SJCRH30 (cell line): ENCODE data around the gene ESF1. TPM values are rescaled to one million over a fixed set of nuclear protein-coding genes. Genes with fewer than 3 reads are reported as not detected.

Experiments used
- DNase-seq, 2 experiments: peaks; one replicate each; pipeline ENCODE4 v3.0.0-alpha.2; 2015 to 2020
- H3K27ac ChIP-seq: fragments of 250-450 bp; sonication (Bioruptor Pico); 2 replicates; pipeline ENCODE4 v1.5.1; 2020; ENCODE audit warnings: mild to moderate bottlenecking, moderate library complexity
- H3K27me3 ChIP-seq: fragments of 250-450 bp; sonication (Bioruptor Pico); 2 replicates; pipeline ENCODE4 v1.5.1; 2020; ENCODE audit warnings: mild to moderate bottlenecking, moderate library complexity
- H3K36me3 ChIP-seq: fragments of 250-450 bp; sonication (Bioruptor Pico); 2 replicates; pipeline ENCODE4 v1.5.1; 2020; ENCODE audit warnings: mild to moderate bottlenecking, moderate library complexity
- H3K4me1 ChIP-seq: fragments of 250-450 bp; sonication (Bioruptor Pico); 2 replicates; pipeline ENCODE4 v1.5.1; 2020; ENCODE audit warnings: mild to moderate bottlenecking, moderate library complexity
- H3K4me3 ChIP-seq: fragments of 250-450 bp; sonication (Bioruptor Pico); 2 replicates; pipeline ENCODE4 v1.5.1; 2020; ENCODE audit warnings: mild to moderate bottlenecking, moderate library complexity
- H3K9me3 ChIP-seq: fragments of 250-450 bp; sonication (Bioruptor Pico); replicated peaks from 2 replicates; pipeline ENCODE4 v1.5.1; 2020; ENCODE audit warnings: mild to moderate bottlenecking, moderate library complexity
- total RNA-seq: library from RNA; depleted of rRNA; stranded (reverse); fragments of >200 nt; shearing (Covaris generic); gene quantifications from 2 replicates; pipeline ENCODE4 v1.2.3, GENCODE V29; 2014

The ESF1 gene
- total RNA-seq, 1 experiment from 2014 or later = 33.9 TPM

DNA sequence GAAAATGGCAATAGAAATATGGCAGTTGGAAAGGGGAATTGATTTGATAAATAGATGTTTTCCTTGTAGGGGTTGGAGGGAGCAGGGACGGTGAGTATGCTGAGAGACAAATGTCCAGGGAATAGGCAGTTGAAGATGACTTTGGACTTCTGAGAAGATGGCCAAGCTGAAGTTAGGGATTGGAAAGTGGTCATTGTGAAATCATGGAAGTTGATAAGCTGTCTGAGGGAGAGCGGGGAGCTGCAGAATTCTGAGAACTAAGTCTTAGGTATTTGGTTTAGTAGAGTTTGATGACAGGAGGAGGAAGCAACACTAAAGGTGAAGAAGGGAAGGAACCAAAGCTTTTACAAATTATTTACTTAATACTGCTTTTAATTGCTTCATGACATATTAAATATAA is 15.3 kb upstream of the ESF1 start:
- Histone ChIP-seq H3K27me3 (no peaks in the 10 kb centered on the region), H3K27ac (peak overlapping the region; percentile 8; the same call in 1 of the 2 replicates), H3K36me3 (peaks cover 71% of the 10 kb centered on the region), H3K9me3 (no peaks in the 10 kb centered on the region), H3K4me3 (no peak overlapping the region), H3K4me1 (peaks cover 13% of the 10 kb centered on the region)
- peak in 1 of 2 experiments; percentile 8 for DNase-seq

DNA sequence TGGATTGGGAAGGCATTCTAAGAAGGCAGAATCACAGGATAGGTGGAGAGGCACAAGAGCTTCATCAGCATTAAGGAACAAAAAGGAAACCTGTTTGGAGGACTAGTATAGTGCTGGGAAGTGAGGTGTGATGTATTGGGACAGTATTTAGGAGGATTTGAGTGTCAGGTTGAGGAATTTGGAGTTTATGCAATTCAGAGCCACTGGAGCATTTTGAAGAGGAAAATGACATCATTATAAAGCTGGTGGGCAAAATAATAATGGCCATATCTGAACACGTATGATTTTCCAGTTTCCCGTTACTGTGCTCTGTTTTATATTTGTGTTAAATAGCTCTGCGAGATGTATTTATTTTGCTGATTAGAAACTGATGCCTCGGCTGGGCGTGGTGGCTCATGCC is 14.3 kb upstream of the ESF1 start:
- no peak overlapping the region for H3K27ac ChIP-seq
- H3K27me3 ChIP-seq = no peaks in the 10 kb centered on the region
- H3K36me3 ChIP-seq = peaks cover 71% of the 10 kb centered on the region
- H3K9me3 ChIP-seq = no peaks in the 10 kb centered on the region
- no peak for DNase-seq
- peaks cover 13% of the 10 kb centered on the region for H3K4me1 ChIP-seq
- no peak overlapping the region for H3K4me3 ChIP-seq

DNA sequence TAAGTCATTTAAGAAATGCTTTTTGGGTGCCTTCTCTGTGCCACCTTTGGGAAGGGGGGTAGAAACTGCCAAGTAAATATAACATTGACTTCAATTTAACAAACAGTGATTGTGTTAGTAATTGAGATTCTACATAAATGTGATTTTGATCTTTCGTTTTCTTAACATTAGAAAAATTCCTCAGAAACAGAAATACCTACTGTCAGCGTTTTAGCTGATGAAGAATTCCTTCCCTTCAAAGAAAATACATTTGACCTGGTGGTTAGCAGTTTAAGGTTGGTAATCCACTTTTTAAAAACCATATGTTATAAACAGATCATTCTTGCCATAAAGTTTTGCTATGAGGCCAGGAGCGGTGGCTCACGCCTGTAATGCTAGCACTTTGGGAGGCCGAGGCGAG is 9.9 kb upstream of the ESF1 start:
- Histone ChIP-seq H3K27me3 (no peaks in the 10 kb centered on the region), H3K36me3 (peaks cover 79% of the 10 kb centered on the region), H3K9me3 (no peaks in the 10 kb centered on the region), H3K4me3 (no peak overlapping the region), H3K27ac (no peak overlapping the region), H3K4me1 (peaks cover under 1% of the 10 kb centered on the region)
- DNase-seq = no peak

DNA sequence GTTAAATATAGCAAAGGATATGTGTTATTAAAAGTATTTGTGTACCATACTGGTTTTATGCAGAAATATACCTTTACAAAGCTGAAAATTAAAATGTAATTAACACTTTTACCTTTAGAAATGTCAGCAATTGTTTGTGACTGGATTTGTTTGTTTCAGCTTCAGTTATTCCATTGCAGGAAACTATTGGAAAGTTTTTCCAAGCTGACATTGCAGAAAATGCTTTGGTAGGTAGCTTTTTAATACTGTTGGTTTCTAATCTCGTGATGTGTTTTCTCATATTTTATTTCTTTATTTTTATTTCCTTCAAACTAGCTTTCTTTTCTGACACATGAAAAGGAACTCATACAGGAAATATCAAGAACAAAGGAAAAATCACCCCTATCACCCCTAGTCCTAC is 8.3 kb upstream of the ESF1 start:
- H3K9me3 ChIP-seq = no peaks in the 10 kb centered on the region
- DNase-seq = no peak
- H3K4me1 ChIP-seq = no peaks in the 10 kb centered on the region
- H3K27ac ChIP-seq = no peak overlapping the region
- peaks cover 82% of the 10 kb centered on the region for H3K36me3 ChIP-seq
- H3K4me3 ChIP-seq = no peak overlapping the region
- H3K27me3 ChIP-seq = no peaks in the 10 kb centered on the region

DNA sequence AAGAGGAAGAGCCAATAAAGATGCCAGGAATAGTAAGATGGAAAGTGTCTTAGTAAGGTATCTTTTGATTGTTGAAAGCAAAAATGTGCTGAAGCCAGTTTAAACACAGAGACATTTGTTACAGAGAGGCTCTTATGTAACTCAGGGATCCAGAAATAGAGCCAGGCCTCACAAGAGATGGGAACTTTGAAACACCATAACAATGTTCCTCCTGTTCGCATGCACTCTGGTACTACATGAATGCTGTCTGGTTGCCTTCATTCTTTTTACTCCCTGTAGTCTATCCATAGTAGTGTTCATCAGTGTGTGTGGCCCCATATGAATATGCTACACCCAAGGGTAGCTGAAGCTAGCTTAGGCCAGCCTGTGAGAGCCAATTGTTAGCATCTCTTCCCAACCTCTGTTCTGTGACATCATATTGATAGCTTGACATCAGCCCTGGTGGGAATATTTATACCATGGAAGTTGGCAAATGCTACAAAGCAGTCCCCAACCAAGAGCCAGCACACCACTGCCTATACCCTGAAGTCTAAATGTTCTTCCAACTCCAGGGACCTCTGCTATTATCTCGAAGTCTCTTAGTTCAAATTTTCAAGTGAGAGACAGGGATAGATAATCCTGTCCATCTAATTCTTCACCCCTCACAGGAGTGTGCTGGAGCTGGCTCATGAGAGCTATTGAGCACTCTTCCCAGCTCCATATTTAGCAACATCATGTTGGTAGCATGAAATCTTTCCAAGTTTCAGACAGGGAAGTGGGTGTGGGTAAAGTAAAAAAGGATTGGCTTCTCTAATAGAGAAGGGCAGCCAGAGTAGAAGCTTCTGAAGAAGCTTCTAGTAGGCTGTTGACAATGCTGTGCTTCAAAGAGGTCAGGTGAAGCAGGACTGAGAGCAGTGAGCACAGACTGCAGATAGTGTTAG is 7.1 kb upstream of the ESF1 start:
- no peak overlapping the region for H3K27ac ChIP-seq
- no peaks in the 10 kb centered on the region for H3K4me1 ChIP-seq
- H3K4me3 ChIP-seq = no peak overlapping the region
- peaks cover 76% of the 10 kb centered on the region for H3K36me3 ChIP-seq
- no peaks in the 10 kb centered on the region for H3K9me3 ChIP-seq
- H3K27me3 ChIP-seq = no peaks in the 10 kb centered on the region
- DNase-seq = no peak

- Histone ChIP-seq H3K36me3 (peaks cover 71% of the 10 kb centered on the region), H3K27ac (no peak overlapping the region), H3K9me3 (no peaks in the 10 kb centered on the region), H3K4me3 (no peak overlapping the region), H3K4me1 (no peaks in the 10 kb centered on the region), H3K27me3 (no peaks in the 10 kb centered on the region)
- DNase-seq = no peak
These were observed 6.0 kb upstream of the ESF1 start for GRCh38 chr20:13790708-13791107.

DNA sequence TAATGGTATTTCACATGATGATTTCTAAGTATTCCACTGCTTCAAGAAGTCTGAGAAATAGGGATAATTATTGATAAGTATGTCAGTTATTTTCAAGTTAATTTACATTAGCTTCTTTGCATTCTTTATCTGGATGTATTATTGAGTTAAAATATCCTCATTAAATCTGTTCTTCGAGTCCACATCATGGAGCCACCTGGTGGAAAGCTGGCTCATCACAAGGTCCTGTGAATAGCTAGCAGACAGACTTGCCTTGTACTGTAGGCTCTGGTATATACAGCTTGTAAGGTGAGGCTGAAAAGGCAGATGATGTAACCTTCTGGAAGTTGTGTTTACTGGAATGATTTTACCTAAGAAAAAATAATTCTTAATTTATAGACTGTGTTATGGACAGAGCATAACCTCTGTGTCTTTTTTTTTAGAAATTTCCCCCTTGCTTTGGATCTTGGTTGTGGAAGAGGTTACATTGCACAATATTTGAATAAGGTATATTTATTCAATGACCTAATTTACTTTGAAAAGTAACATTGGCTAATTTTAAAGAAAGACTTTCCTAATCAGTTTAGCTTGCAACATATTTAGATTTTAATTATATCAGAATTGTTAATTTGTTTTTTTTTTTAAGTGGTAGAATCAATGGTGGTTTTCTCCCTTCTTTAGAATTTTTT is 3.6 kb upstream of the ESF1 start:
- DNase-seq = peak; percentile 44 to 60

DNA sequence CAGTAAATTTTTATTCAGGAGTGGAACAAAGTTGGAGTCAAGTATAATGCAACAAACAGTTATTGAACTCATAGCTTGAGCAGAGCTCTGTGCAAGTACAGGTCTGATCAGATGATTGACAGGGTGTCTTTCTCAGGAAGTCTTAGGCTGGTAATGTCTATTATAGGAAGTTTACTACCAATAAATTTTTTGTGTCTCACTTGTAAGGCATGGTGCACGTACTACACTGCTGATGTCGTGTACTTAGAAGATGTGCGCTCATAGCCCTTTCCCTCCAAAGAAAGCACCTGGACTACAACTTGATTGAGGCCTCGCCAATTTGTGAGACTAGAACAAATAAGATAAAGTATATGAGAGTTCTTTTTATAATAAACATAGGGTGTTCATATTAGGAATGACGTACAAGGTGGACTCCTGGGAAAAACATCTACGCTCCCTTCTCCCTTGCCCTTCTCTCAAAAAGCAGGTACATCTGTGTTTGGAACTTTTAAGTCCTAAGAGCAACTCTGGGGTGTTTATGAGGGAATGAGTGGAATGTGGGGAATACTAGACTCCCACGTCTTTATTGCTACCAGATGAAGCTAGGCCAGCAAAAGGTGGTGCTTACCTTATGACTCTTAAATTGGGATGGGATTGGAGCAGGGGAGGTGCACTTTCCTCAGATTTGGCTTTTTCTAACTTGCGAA is 1.6 kb upstream of the ESF1 start:
- H3K27ac ChIP-seq = no peak overlapping the region
- H3K9me3 ChIP-seq = no peaks in the 10 kb centered on the region
- peaks cover 43% of the 10 kb centered on the region for H3K36me3 ChIP-seq
- H3K27me3 ChIP-seq = no peaks in the 10 kb centered on the region
- no peak for DNase-seq
- H3K4me1 ChIP-seq = no peaks in the 10 kb centered on the region
- peak overlapping the region; percentile 69 for H3K4me3 ChIP-seq

More for the DNA sequence above, 3.6 kb upstream of the ESF1 start:
- no peak overlapping the region for H3K4me3 ChIP-seq
- H3K4me1 ChIP-seq = no peaks in the 10 kb centered on the region
- no peak overlapping the region for H3K27ac ChIP-seq
- no peaks in the 10 kb centered on the region for H3K27me3 ChIP-seq
- peaks cover 47% of the 10 kb centered on the region for H3K36me3 ChIP-seq
- H3K9me3 ChIP-seq = no peaks in the 10 kb centered on the region

- H3K9me3 ChIP-seq = no peaks in the 10 kb centered on the region
- H3K36me3 ChIP-seq = peaks cover 30% of the 10 kb centered on the region
- H3K27me3 ChIP-seq = no peaks in the 10 kb centered on the region
- peak overlapping the region; percentile 69 for H3K4me3 ChIP-seq
- no peaks in the 10 kb centered on the region for H3K4me1 ChIP-seq
- peak overlapping the region; percentile 44; the same call in 1 of the 2 replicates for H3K27ac ChIP-seq
- DNase-seq = no peak
These were observed 337 bp downstream of the ESF1 start for GRCh38 chr20:13784271-13784892.

DNA sequence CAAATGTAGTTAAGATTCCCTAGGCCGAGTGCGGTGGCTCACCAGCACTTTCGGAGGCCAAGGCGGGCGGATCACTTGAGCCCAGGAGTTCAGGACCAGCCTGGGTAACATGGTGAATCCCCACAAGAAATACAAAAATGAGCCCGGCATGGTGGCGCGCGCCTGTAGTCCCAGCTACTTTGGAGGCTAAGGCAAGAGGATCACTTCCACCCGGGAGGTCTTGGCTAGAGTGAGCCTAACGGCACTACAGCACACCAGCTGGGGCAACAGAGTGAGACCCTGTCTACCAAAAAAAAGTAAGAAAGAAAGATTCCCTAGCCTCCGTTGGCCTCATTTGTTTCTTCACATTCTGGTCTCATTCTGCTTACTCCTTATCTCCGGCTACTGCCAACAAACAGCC is 1.2 kb downstream of the ESF1 start:
- Histone ChIP-seq H3K4me1 (no peaks in the 10 kb centered on the region), H3K27me3 (no peaks in the 10 kb centered on the region), H3K27ac (no peak overlapping the region), H3K36me3 (peaks cover 27% of the 10 kb centered on the region), H3K9me3 (no peaks in the 10 kb centered on the region), H3K4me3 (peak overlapping the region; percentile 69)
- DNase-seq = no peak

GRCh38 chr20:13778827-13779226 is 5.9 kb downstream of the ESF1 start:
- no peak for DNase-seq
- no peaks in the 10 kb centered on the region for H3K27me3 ChIP-seq
- no peaks in the 10 kb centered on the region for H3K9me3 ChIP-seq
- H3K36me3 ChIP-seq = peaks cover 65% of the 10 kb centered on the region
- no peak overlapping the region for H3K4me3 ChIP-seq
- no peaks in the 10 kb centered on the region for H3K4me1 ChIP-seq
- no peak overlapping the region for H3K27ac ChIP-seq

DNA sequence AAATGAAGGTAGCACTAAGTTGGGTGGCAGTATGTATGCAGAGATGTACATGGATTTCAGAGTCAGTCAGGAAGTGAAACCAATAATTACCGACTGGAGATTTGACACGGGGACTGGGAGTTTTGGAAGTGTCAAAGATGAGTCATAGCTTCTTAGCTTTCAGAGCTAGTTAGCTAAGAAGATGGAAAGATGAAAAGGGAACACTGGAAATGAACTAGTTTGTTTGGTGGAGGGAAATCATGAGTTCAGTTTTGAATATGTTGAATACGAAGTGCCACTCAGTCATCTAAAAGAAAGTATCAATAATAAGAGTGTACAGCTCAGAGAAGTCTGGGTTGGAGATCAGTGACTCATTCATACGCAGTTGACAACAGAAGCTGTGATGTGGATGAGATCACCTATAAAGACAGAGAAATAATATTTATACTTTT is 7.5 kb downstream of the ESF1 start:
- Histone ChIP-seq H3K27ac (no peak overlapping the region), H3K4me3 (no peak overlapping the region), H3K4me1 (no peaks in the 10 kb centered on the region), H3K9me3 (no peaks in the 10 kb centered on the region), H3K27me3 (no peaks in the 10 kb centered on the region), H3K36me3 (peaks cover 72% of the 10 kb centered on the region)
- DNase-seq = no peak

GRCh38 chr20:13775867-13776266 is 8.9 kb downstream of the ESF1 start:
- no peaks in the 10 kb centered on the region for H3K9me3 ChIP-seq
- no peaks in the 10 kb centered on the region for H3K4me1 ChIP-seq
- no peak overlapping the region for H3K27ac ChIP-seq
- no peaks in the 10 kb centered on the region for H3K27me3 ChIP-seq
- H3K4me3 ChIP-seq = no peak overlapping the region
- DNase-seq = no peak
- peaks cover 75% of the 10 kb centered on the region for H3K36me3 ChIP-seq

GRCh38 chr20:13772529-13772928 is 12.2 kb downstream of the ESF1 start:
- no peaks in the 10 kb centered on the region for H3K4me1 ChIP-seq
- no peak overlapping the region for H3K4me3 ChIP-seq
- no peaks in the 10 kb centered on the region for H3K27me3 ChIP-seq
- 0 out of 2 replicates have a peak, but pooled peaks cover 2% of the 10 kb centered on the region for H3K9me3 ChIP-seq
- H3K27ac ChIP-seq = no peak overlapping the region
- DNase-seq = no peak
- H3K36me3 ChIP-seq = peaks cover 93% of the 10 kb centered on the region
